Embryonic facial prominence (tissue), 1 donor: ENCODE measurements around the gene FUT9.

Source experiments
- DNase-seq: peaks from one replicate; pipeline ENCODE4 v3.0.0-alpha.2; 2016; ENCODE audit errors: extremely low spot score

Gene FUT9

GRCh38 chr6:96073555-96073954 lies 57.8 kb downstream of the FUT9 start:
- DNase-seq = no peak

- DNase-seq = no peak
Measured at GRCh38 chr6:96074006-96074405, 58.2 kb downstream of the FUT9 start.

DNA sequence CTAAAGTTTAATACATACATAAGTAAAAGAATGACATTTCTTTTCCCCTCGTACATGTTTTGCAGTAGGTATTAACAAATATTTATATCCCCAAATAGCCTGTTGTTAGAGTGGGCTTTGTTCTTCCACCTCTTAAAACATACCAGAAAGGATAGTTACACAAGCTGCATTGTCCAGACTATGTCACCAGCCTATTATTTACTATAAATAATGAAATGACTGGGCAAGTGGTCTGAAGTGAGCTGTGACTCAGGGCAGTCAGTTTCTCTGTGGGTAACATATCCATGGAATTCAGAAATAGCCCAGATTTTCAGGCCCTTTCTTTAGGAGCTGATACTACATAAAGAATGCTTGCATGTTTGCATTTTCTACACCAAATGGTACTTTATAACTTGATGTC lies 60.1 kb downstream of the FUT9 start:
- DNase-seq = no peak

DNA sequence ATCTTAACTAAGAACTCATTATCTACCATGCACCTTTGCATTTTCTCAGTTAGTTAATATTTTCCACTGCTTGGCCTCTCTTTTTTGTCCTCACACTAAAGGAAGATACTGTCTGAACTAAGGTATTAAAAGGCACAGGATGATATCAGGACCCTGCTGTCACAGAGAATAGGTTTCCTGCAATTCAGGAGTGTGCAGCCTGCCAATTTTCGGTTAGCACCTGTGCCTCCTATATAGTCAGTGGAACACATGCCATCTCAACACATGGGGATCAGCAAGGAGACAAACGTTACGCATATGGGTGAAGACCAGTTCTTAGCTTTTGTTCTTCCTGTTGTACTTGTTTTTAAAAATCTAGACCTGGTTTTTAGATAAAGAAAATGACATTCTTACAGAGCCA lies 71.0 kb downstream of the FUT9 start:
- DNase-seq = no peak

GRCh38 chr6:96089173-96089572 lies 73.4 kb downstream of the FUT9 start:
- DNase-seq = no peak

- DNase-seq = no peak
Measured at GRCh38 chr6:96094077-96094476, 78.3 kb downstream of the FUT9 start.

DNA sequence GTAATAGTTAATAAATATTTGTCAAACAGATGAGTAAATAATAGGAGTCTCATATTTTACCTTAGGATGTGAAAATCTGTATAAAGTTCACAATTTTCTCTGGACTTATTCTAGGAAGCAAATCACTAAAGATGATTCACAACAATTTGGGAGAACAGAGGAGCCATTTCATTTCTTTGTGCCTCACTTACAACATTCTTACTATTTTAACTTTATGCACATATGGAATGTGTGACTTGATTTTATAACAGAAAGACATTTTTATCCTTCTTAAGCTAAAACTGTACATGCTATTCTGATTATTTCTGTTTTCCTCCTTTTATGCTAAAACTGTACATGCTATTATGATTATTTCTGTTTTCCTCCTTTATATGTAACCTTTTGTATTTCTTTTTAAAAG lies 83.3 kb downstream of the FUT9 start:
- DNase-seq = no peak

- DNase-seq = no peak
Measured at GRCh38 chr6:96101564-96101963, 85.8 kb downstream of the FUT9 start.

DNA sequence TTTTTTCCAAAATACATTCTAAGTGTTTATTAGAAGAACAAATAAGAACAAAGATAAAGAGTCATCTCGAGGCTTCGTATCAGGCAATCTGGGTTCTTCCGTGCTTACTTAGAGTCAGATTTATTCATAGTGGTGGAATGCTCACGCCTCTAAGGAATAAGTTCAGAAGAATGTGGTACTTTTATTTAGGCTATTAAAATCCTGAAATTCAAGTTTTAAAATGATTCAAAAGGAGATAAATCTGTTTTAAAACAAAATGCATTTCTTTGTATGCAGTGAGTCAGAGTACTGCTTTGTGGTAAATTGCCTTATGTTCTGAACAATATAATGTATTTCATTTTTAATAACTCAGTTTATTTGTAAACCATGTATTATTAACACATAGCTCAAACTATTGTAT lies 89.1 kb downstream of the FUT9 start:
- no peak for DNase-seq

- no peak for DNase-seq
Measured at GRCh38 chr6:96110878-96111277, 95.1 kb downstream of the FUT9 start.

GRCh38 chr6:96116674-96117073 lies 100.9 kb downstream of the FUT9 start:
- DNase-seq = no peak

- no peak for DNase-seq
Measured at GRCh38 chr6:96124778-96125177, 109.0 kb downstream of the FUT9 start.

DNA sequence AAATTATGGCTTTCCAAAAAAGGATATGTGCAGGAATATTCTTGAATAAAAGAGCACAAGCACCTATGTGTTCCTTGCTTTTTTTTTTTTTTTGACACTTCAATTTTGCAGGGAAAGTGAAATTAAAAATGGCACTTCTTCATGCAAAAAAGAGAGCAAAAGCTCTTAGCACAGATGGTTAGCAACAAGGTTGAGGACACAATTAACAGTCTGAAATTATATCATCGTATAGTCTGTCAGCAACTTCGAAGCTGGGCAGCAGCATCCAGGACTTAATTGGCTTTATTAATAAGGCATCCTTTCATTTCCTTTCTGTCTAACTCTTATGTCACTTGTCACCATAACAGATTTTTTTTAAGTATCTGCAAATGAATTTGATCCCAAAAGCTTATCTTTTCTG lies 122.6 kb downstream of the FUT9 start:
- no peak for DNase-seq

DNA sequence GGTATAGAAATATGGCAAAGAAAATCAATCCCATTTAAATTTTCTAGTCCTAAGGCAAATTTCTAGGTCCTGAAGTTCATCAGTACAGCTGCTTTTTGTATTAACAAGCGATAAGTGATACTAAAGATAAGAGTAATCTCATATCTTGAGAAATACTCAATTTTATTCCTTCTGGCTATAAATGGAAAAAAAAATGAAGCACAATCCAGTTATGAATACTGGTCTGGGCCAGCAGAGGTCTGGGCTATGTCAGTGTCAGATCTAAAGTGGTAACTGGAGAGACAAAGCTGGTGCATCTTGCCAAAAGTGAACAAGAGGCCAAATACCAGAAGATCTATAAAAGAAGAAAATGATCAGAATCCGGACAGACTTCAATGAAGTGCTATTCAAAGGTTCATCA lies 126.4 kb downstream of the FUT9 start:
- no peak for DNase-seq

GRCh38 chr6:96150431-96150830 lies 134.7 kb downstream of the FUT9 start:
- no peak for DNase-seq

- DNase-seq = no peak
Measured at GRCh38 chr6:96151707-96152106, 135.9 kb downstream of the FUT9 start.

- DNase-seq = no peak
Measured at GRCh38 chr6:96152114-96152708, 136.4 kb downstream of the FUT9 start.

- no peak for DNase-seq
Measured at GRCh38 chr6:96153775-96154174, 138.0 kb downstream of the FUT9 start.

- no peak for DNase-seq
Measured at GRCh38 chr6:96156425-96156824, 140.7 kb downstream of the FUT9 start.

GRCh38 chr6:96157018-96157565 lies 141.3 kb downstream of the FUT9 start:
- DNase-seq = no peak

DNA sequence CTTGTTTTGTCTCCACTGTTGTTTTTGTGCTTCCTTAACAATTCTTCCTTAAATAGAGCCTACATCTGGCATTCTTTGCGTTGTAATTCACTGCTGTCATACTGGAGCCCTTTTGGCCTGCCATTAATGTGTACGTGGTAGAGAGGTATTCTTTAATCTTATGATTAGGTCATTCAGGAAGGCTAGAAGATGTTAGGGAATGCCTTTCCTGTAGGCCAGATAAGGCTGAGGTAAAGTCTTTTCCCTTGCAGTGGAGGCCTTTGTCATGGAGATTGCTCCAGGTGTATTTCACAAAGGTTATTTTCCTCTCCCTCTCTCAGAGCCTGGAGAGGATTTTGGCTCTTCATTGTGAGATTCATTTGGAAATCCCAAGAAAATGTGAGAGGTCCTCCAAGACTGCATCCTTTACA lies 146.9 kb downstream of the FUT9 start:
- no peak for DNase-seq

DNA sequence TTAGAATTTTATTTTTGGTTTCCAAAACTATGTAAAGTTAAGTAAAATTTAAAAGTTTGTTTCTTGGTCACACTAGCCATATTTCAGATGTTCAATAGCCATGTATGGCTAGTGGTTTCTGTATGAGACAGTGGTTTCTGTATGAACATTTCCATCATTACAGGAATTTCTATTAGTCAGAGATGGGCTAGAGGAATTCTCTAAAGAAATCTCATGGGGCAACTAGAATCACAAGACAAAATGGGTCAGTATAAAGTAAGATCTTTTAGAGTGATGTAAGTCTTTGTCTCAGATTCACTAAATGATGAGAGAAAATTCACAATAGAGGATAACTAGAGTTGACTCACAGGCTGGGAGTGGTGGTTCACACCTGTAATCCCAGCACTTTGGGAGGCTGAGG lies 149.0 kb downstream of the FUT9 start:
- no peak for DNase-seq

DNA sequence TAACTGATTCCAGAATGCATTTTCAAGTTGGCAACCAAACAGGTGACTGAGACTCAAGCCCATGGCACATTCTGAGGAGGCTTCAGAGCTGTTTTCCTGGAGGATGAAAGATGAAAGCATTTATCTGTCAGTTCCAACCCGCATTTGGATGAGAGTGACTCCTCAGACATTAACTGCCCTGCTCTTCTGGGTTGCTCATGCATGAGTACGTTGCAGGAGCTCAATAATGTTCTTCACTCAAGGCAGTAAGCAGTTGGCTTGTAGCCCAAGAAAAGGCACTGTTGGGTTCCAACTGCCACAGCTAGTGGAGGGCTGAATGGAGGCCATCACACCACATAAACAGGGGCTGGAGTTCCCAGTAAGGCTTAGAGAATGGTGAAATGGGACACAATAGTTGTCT lies 155.3 kb downstream of the FUT9 start:
- no peak for DNase-seq

GRCh38 chr6:96184798-96185197 lies 169.0 kb downstream of the FUT9 start:
- no peak for DNase-seq
